HG02840 (cell line): ENCODE data around the gene IFI27.
"Not testable (repeated sequence)": the region's sequence is repeated elsewhere in the genome, so short reads cannot be mapped to it uniquely, and the experiment has no call there.

Source experiments
- ATAC-seq: cut with Tn5 transposase; IDR thresholded peaks from one replicate; pipeline ENCODE4 v1.9.1; 2021; ENCODE audit warnings: mild to moderate bottlenecking, moderate library complexity, moderate number of reproducible peaks; ENCODE audit not compliant: unreplicated experiment, low FRiP score

The IFI27 gene

DNA sequence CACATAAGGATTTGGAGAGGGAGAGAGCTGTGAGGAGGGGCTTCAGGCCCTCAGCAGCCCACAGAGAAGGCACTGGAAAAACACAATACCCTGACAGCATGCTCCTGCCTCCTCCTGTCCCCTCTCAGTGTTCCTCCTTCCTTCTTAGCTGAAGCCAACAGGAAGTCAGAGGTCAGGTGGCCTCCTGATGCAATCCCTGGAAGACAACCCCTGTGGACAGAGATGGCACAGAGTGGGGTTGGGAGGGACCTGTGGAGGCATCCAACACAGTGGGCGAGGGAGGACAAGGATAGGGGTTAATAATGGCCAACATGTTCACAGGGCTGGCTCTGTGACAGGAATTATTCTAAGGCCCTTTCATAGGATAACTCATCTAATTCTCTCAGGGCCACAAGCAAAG is 34.2 kb downstream of the IFI27 start:
- no peak for ATAC-seq

DNA sequence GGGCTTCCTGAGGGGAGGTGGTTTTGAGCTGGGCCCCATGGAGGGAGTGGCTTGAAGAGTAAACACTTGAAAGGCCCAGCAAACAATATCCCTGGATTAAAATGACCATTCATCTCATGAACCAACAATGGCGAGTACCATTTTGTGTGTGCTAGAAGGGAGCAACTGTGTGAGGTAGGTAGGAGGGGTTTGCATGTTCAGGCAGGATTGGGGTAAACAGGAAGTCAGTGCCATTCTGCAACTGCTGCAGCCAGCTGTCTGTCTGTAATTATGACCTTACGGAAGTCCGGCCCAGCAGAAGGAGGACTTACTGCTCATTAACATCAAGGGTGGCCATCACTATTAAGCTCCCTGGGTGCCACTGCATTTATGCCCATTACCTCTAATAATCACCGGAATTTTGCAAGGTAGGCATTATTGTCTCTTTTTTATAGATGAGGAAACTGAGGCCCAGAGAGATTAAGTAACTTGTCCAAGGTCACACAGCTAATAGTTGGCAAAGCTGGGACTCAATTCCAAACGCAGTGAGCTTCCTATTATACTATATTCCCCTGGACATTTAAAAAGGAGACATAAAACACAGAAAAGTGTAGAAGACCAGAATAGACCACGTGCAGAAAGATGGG is 35.5 kb downstream of the IFI27 start:
- ATAC-seq = no peak

DNA sequence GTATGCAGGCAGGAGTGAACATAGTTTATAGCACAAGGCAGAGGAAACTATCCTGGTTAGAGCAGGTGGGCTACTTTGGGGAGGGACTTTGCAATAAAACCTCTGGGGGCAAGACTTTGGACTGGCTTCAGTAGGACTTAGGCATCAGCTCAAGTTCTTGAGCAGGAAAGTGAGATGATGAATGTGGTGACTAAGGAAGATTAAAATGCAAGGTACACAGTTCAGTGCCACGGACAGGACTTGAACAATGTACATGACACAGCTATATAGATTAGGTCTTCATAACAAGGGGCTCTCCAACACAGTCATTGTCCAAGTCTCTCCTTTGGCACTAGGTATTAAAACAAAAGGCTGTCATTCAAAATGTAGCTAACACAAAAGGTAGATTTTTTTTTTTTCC is 42.1 kb downstream of the IFI27 start:
- ATAC-seq = no peak

DNA sequence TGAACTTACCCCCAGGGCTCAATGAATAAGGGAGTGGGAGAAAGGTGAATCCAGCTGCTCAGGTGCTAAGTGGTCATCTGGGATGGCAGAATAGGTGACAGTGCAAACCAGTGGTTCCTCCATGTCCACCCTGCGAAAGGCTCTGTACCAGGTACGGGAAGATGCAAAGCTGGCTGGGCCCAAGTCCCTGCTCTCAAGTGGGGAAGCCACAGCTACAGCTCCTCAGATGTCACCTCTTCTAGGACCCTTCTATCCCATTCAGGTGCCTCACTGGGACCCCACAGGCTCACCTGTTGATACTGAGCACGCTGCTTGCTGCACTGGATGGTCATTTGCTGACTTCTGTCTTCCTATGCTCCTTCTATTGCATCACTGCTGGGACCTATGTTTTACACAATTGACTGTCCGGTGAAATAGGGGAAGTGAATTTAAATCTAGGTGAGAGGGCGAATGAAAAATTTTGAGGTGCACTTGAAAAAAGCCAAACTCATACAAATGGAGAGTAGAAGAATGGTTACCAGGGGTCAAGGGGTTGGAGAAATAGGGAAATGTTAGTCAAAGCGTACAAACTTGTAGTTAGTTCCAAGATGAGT is 43.3 kb downstream of the IFI27 start:
- no peak for ATAC-seq

DNA sequence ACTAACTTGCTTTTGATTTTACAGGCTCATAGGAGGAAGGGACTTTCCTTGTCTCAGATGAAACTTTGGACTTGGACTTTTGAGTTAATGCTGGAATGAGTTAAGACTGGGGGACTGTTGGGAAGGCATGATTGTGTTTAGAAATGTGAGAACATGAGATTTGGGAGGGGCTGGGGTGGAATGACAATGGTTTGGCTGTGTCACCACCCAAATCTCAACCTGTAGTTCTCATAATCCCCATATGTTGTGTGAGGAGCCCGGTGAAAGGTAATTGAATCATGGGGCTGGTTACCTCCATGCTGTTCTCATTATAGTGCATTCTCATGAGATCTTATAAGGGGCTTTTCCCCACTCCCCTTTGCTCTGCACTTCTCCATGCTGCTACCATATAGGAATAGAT is 45.6 kb downstream of the IFI27 start:
- not testable (repeated sequence) for ATAC-seq

DNA sequence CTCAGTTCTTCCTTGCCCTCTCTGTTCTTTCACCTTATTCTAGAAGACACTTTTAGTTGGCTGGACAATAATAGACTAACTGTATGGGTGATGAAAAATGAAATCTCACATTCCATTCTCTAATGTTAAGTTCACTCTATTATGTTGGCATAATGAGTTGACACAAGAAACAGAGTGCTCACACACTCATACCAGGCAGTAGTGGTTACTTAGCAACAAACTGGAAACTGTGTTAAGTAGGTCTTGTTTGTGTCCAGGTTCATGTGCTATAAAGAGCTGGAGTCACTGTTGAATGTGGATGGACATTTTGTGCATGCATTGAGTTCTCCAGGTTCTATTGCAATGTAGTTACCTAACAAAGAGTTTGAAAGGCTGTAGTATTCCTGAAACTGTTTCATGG is 46.7 kb downstream of the IFI27 start:
- ATAC-seq = no peak

DNA sequence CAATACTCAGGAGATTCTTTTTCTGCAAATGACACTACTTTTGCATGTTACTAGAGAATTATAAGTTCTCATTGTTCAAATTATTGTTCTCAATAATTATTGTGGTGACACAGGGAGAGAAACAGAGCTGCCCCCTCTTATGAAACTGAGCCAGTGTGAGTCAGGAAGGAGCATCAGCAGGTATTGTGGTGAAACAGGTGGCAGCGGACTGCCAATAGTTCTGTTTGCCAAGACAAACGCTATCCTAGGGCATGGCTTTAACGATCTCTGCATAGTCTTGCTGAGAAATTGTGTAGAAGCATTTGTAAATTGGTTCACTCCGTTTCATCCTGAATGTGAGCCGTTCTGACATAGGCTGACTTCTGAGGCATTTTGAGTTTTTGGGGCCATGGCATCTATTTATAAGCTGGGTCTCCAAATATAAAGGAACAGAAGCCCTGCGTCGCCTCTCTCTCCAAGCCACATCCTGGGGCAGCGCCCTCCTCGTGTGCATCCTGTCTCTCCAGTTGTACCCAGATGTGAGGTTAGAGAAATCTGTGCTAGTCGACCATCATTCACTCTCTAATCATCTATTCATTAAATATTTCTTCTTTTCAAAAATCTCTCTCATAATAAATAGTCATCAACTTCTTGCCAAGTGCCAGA is 47.8 kb downstream of the IFI27 start:
- ATAC-seq = no peak

DNA sequence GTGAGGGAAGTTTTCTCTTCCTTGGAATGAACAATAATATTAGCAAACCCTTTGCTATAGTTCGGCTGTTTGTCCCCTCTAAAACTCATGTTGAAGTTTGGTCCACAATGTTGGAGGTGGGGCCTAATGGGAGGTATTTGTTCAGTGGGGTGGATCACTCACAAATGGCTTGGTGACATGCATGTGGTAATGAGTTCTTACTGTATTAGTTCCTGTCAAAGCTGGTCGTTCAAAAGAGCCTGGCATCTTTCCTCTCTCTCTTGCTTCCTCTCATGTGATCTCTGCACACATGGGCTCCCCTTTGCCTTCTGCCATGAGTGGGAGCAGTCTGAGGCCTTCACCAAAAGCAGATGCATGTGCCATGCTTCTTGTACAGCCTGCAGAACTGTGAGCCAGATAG is 50.5 kb downstream of the IFI27 start:
- no peak for ATAC-seq

DNA sequence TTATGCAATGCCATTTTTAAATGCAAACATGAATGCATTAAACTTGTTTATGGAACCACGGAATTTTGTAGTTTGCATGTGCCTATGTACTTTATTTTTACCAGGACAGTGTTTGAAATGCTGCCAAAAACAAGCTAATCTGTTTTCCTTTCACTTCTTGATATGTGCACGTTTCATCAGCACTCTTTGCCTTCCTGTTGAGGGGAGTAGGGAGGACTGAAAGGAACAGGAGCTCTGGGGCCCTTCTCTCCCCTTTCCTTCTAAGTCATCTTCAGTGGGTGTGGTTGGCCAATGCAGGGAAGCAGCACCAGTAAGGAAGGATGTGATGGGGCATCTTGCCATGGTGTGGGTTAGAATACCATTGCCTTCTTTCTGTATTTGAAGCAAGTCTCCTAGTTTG is 51.4 kb downstream of the IFI27 start:
- no peak for ATAC-seq

DNA sequence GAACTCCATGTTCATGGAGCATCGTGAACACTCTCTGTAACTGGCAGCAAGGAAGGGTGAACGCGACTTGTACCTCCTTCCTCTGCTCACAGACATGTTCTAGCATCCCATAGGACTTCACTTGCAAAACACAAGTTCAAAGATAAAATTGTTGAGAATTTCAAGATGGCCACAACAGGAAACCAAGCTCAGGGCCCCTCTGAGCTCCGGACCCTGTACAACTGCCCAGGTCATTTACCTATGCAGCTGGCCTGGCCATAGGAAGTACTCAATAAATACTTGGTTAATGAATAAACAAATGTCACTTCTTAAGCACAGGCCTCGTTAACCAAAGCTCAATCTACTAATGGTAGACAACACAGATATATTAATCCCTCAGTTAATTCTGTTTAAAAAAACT is 51.9 kb downstream of the IFI27 start:
- no peak for ATAC-seq

DNA sequence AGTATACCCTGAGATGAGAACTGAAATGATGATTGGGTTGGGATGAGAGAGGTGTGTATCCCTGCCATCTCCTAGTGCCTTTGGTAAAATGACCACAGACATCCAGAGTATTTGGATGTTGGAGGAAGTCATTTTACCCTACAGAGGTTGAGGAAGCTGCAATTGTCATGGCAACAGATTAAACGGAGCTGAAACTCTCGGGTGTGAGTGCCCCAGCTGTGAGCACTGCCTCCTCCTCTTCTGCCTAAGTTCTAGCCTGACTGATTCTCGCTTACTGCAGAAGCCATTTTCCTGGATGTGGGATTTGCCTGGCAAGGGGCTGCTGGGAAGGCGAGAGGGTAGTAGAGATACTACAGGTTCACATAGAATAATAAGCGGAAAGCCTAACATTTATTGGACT is 53.3 kb downstream of the IFI27 start:
- no peak for ATAC-seq

DNA sequence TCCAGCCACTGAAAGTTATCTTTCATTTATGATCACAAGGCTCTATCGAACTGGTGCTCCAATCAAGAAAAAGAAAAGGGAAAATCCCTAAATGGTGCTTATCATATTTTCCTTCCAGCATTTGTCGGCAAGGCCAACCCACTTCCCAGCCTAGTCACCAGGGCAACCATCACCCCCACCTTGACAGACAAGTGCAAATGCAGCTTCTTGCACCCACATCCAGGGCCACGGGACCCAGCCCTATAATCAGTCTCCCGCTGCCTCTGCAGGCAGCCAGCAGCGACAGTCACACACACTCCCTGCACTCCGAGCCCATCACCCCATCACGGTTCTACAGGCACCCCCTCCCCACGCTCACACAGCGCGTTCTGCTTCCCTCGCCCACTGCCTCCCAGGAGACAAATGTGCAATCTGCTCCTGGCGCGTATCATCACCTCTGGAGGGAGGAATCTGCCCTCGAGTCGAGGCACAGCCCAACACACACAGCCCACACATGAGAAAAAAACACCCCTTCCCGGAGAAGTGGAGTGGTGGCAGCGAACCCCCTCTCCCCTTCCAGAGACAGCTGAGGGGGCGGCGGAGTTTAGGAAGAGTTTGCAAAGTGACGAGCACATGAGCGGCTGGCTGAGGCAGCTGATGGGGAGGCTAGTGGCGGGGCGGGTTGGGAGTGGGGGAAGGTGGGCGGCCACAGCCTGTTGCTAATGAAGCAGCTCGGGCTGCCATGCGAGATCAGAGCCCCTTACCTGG is 54.3 kb downstream of the IFI27 start:
- ATAC-seq = no peak

DNA sequence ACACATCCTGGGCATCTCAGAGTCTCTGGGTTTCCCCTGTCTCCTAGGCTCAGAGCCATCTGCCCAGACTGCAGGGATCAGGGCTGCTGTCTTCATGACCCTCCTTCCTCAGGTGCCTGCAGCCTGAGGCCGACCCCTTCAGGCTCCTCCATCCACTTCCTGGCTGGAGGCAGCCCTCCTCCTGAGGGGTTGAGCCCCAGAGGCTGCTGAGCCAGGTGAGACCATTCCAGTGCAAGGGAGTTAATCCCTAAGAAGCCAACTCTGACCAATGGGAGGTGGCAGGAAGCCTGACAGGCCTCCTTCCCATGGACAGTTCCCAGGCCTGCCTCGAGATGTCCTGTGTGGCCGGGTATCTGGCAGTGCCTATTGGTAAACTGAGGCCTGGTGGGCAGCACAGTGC is 55.2 kb downstream of the IFI27 start:
- no peak for ATAC-seq
